ENCODE results near the gene CASK.
A peak's percentile ranks its signal among the peaks of the same experiment; 100 is the strongest.
"Not testable (repeated sequence)": the region's sequence is repeated elsewhere in the genome, so short reads cannot be mapped to it uniquely, and the experiment has no call there.

The CASK gene

DNA sequence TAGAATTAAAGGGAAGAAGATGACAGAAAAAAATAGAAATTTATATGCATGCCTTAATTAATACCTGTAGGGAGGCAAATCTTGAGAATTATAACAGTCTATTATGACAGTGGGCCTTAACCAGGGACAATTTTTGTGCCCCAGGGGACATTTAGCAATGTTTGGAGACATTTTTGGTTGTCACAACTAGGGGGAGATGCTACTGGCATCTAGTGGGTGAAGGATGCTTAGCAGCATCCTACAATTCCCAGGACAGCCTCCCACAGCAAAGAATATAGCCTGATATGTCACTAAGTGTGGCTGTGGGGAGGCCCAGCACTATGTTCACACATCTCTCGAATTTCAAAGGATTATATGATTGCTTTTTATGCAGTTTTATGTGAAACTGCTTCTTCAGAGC, 188.8 kb downstream of the CASK start:
- DNase-seq (ENCODE audit: low read depth), result no peak

DNA sequence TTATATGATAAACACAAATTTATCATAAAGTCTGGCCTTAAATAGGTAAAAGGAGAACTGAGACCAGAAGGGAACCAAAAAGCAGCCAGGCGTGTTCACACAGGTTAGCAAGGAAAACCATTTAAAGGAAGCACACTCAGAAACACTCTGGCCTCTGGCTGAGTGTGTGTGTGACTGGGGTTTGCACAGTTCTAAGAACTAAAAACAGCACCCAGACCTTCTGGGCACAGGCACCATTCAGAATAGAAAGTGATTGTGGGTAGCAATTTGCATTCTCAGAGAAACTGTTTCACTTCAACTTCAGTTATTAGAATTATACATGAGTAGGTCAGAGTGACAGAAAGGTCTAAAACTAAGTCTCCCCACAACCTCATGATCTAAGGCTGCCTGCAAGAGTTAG, 189.4 kb downstream of the CASK start:
- no peak for DNase-seq (ENCODE audit: low read depth)

DNA sequence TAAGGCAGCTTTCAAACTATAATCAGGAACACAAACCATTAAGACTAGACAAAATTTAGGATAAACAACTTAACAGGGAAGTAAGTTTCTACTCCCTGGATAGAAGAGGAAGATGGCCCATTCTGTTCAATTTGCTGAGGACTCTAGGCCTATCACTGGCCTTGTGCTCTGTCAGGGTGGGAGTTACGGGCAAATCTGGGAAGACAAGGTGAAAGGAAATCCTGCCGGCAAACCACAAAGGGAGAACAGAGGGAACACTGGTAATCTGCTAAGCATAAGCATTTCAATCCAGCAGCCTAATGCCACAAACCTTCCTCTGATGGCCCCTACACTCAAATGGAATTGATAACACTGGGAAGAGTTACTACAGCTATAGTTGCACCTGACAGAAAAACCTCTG, 191.1 kb downstream of the CASK start:
- DNase-seq (ENCODE audit: low read depth), result no peak

DNA sequence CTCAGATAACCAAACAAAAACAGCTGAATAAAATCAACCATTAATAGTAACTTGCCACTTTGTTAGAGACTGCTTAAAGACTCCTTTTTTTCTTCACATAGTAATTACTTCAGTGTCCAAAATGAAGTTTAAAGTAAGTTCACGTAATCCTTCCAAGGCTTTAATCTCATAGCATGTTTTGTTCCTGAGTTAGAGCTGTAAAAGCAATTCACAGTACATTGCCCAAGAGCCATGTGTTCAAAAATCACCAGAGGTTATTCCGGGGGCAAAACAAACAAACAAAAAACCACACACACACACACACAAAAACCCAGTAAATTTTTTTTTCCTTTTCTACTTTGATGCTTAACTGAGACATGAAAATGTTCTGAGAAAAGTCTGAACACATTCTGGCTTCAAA, 193.3 kb downstream of the CASK start:
- no peak for DNase-seq (ENCODE audit: low read depth)

DNA sequence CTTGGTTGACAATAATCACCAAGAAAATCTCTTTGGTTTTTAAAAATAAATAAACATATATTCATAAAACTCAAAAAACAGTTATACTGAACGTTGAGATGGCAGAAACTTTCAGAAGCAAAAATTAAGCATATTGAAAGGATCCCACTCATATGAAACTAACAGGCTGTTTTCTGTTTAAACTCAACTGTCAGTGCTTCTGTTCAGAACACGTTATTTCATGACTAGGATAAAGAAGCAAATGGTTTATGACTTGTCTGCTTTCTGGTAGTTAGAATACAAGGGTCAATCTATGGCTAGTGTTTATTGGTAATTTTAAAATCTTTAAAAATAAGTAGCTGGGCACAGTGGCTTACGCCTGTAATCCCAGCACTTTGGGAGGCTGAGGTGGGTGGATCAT, 195.2 kb downstream of the CASK start:
- no peak for DNase-seq (ENCODE audit: low read depth)

DNA sequence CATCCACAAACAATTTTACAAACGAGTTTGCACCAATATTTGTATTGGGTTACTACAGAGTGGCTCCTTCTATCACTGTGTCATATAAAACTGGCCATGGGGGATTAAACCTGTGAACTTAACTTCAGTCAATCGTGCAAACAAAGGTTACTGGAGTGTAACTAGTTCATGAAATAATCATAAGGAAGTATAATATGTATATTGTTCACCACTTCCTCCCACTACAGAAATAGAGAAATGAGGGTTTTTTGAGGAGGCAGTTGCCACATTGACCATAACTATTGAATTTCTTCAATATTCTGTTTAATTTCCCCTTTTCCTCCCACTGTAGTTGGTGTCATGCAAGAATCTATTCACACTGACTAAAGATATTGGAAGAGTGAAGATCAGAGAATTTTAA, 199.5 kb downstream of the CASK start, which contains the start of gene GPR82:
TSS of gene GPR82 (plus strand) at position 356 of the 400 bp plus-strand sequence. CDS start 2,846 bp downstream, outside the sequence.
- DNase-seq (ENCODE audit: low read depth), result no peak

DNA sequence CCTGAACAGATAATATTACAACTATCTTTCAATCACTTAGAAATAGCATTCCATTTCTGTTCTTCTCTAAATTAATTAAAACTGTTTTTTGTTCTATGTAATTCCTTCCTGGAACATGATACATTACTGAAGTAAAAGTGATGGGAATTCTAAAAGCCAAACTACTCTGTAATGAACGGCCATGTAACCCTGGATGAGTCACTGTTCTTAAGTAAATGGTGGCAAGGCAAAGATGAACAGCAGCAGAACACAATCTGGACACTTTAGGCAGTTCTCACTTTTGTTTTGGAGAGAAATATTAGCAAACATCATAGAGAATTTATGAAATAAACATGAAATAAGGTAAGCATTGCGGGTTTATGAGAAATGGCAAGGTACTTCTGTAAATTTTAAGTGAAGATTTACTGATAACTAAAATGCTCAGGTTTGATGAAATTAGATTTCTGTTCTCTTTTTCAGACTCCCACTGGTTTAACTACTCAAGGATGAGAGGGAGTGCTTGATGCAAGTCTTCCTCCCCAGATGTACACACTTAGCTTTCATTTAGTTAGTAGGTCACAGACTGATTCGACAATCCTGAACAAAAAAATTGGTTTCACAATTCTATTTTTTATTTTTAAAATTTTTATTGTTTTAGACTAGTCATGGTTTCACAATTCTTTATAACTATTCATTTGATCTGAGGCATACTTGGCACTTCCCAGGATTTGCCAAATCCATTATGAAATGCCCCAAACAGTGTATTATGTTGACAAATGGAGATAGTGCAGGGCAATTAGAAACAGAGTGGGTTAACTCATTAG, 200.3 kb downstream of the CASK start:
- DNase-seq (ENCODE audit: low read depth), result no peak

DNA sequence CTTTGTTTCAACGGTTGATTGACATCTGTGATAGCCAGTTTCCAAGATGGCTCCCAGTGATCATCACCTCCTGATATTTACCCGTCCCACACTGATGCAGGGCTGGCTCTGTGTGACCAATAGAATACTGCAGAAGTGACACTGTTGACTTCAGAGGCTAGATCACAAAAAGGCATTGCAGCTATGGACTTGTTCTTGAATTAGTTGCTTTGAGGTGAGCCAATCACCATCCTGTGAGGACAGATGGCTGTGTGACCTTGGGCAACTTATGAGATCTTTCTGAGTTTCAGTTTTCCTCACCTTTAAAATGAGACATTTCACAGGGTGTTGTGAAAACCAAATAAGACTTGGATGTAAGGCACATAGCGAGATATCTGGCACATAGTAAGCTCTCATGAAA, 201.1 kb downstream of the CASK start:
- DNase-seq (ENCODE audit: low read depth), result no peak

DNA sequence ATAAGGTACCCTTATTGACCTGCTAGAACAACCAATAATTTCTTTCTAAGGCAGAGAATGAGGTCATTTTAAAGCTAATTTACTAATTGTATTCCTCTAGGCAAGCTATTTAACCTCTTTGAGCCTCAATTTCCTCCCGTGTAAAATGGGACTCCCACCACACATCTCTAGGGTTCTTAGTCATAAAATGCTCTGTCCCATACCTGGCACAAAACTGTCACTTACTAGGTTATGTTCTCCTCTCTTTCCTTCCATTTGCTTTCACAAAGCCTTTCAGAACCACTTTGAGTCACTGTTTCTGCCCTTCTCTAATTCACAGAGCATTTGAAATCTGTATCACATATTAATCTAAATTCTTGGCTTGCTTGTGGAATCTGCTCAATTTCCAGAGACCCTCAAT, 201.8 kb downstream of the CASK start:
- no peak for DNase-seq (ENCODE audit: low read depth)

DNA sequence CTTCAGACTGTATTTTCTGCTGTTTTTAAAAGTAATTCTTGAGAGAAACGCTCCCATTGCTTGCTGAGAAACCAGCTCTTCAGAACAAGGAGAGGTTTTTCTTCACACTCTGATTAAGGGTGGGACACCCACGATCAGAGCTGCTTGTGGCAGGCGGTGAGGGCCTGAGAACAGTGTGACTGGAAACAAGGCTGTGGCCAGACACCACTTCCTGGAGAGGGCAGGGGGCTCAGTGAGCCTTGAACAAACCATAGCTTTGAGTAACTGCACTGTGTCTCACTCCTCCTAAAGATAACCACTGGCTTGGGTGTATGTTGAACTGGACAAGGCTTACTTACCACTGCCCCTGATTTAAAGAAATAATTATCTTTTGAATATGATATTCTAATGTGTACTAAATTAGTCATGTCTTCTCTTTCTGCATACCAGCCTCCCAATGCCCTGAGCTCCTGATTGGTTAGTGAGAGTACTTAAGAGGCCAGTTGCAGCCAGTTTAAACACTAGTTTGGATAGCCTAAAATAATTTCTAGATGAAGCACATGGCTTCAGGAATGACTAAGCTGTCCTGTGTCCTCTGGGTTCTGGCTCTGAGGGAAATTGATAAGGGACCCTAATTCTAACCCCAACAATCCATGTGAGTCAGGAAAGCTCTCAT, 203.1 kb downstream of the CASK start:
- DNase-seq (ENCODE audit: low read depth), result peak; percentile 28

DNA sequence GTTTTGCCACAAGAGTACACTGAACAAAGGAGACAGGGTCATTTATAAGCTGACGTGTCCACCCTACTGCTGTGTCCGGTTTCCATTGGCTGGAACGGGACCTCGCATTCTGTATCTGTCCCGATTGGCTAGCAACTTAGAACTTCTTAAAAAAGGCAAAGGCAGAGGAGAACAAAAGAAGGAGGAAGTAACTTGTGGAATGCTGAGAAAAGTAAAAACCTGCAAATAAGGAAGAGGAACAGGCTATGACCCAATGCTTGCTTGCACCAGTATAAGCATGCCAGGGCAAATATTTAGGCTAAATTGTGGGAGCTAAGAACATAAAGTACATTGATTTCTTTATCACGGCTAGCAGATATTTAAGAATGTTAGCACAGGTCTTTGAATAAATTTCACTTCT, 203.7 kb downstream of the CASK start:
- not testable (repeated sequence) for DNase-seq (ENCODE audit: low read depth)

DNA sequence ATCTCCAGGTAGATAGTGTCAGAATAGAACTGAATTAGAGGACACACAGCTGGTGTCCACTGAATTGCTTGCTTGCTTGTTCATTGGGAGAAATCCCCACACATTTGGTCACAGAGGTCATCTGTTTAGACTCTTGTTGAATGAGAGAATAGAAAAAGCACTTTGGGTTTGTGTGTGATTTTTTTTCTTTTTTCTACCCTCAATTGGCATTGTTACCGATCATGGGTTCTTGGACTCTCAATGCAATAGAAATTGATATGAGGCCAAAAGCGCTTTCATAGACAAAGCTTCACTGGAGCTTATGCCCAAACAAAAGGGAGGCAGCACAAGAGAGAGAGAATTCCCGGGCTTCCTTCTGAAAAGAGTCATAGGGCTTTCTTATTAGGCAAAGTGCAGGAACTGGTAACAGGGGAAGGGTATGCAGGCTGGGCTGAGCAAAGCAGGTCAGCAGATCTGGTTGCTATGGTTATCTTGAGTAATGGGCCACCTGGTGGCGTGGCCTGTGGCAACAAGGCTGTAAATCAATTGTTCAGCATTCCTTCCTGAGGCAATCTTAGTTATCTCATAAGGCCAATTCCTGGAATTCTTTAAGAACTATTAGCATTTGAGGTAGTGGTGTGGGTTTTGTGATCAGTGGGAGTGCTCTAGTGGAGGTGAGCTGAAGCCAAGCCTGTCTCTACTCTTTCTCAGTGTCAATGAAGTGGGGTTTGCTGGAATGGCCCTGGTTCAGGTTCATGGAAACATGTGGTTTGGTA, 204.7 kb downstream of the CASK start:
- DNase-seq (ENCODE audit: low read depth), result no peak

DNA sequence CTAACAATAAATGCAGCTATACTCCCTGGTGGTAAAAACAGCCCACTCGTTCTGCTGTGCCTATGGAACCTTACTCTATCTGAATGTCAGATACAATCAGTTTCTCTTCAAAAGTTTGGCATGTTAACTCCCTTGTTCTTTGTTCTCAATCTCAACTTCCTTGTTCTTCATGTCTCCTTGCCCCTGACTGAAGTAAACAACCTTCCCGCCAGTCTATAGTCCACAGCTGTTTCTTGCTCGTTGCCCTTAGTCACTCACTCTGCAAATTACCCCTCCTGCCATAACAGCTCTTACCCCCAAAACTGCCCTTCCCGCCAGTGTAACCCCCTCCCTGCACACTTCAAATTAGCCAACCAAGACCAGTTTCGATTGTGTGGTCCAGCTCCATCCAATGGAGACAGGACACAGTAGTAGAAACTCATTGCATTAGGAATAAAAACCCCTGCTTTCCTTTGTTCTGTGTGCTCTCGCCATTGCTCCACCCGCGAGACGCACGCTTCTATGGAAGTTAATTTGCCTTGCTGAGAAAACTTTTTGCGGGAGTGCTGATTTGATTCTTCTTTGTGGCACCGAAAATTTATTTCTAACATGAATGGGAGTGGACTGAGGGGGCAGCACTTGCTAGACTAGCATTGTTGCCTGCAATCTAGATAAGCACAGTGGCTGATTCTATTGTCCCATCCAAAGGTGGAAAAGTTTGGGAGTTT, 206.4 kb downstream of the CASK start:
- DNase-seq (ENCODE audit: low read depth), result no peak

DNA sequence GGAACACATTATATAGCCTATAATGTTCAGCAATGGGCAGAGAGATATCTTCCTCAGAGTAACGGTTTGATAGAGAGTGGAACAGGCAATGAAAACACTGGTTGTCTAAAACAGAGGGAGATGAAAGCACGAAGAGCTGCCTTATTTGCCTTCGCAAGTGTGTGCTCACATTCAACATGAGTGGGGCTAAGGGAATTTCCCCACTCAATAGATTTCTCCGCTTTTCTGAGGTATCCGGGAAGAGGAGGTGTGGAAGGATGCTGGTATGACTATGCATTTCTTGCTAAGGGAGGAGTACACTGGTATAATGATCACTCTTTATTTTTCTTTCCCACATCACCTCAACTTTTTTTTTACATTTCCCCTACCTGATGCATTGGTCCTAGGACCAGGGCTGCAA, 207.1 kb downstream of the CASK start:
- no peak for DNase-seq (ENCODE audit: low read depth)

DNA sequence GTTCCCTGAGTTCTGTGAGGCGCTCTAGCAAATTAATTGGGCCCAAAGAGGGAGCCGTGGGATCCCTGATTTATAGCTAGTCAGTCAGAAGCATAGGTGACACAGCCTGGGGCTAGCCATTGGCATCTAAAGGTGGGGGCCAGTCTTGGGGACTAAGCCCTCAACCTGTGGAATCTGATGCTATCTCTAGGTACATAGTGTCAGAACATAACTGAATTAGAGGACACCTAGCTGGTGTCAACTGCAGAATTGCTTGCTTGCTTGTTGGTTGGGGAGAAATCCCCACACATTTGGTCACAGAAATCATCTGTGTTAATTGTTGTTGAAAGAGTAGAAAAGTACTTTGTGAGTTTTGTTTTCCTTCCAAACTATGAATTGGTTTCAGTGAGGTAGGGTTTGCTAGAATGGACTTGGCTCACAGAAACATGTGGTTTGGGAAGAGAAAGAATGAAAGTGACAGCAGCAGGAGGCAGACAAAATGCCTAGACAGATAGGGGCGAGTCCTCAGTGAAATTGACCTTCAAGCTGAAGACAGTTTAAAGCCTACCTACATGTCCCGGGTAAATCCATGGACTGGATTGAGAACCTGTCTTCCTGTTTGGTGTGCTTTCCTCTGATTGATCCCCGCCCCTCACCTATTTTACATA, 212.2 kb downstream of the CASK start:
- DNase-seq (ENCODE audit: low read depth), result no peak

DNA sequence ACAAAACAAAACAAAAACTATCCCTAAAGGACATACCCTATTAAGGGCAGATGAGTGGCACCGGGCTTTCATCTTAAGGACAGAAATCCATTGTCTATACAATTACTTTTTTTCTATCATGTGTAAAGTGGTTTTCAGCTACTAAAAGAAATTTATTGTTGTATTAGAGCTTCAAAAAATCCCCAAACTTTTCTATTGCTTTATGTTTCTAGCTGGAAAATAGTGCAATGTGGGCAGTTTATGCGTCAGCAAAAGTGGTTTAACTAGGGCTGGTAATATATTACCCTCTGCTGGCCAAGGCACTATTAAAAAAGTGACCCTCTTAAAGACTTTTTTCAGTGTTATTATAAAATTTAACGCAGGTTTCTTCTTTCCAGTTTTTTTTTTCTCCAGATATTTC, 214.9 kb downstream of the CASK start:
- no peak for DNase-seq (ENCODE audit: low read depth)

DNA sequence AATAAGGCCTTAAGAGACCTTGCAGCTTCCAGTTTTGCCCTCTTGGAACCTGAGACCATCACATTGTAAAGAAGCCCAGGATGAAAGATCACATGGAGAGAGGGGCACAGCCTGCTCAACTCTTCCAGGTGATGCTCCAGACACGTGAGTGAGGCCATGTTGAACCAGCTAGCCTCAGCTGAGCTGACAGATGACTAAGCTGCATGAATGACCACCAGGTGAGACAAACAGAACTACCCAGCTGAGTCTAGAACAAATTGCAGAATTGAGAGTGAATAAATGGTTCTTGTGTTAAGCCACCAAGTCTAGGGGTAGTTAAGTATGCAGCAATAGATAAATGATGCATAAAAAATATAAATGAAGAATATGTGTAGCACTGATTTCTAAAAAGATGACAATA, 216.1 kb downstream of the CASK start:
- no peak for DNase-seq (ENCODE audit: low read depth)

DNA sequence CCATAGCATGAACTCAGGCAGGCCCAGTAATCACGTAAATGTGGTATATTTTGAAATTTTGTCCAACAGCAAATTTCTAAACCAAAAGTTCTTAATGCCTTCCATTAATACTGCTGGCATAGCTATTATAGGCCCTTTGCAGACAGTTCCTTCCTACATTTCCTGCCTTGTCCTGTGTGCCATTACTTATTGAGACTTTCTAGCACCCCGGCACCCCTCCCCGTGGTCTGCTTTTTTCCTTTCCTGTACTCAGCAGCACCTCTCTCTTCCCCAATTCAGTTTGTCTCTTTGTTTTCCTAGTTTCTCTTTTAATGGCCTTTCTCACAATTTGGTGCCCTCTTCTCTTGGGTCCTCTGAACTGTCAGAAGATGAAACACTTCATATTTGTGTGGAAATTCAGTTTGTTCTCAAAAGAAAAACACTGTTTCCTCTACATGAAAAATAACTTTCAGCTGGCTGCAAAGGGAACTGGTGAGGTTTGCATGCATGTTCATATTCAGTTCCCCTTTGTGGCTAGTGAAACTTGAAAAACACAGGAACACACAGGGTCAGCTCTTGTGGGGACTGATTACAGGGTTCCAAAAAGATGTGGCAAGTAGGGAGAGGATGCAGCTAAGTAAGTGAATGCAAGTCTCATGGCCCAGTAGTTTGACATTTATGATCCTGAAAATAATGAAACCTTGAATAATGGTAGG, 217.5 kb downstream of the CASK start:
- no peak for DNase-seq (ENCODE audit: low read depth)

DNA sequence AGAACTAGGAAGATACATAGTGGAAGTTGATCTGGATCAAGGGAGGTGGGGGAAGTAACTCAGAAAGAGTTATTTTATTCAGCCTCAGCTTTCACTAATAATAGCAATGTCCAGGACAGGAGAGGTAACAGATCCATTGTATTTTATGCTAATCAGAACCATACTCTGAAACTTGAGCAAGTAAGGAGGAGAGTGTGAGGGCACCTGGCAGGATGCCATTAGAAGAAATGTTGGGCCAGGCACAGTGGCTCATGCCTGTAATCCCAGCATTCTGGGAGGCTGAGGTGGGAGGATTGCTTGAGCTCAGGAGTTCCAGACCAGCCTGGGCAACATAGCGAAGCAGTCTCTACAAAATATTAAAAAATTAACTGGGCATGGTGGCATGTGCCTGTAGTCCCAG, 218.3 kb downstream of the CASK start:
- DNase-seq (ENCODE audit: low read depth), result no peak

DNA sequence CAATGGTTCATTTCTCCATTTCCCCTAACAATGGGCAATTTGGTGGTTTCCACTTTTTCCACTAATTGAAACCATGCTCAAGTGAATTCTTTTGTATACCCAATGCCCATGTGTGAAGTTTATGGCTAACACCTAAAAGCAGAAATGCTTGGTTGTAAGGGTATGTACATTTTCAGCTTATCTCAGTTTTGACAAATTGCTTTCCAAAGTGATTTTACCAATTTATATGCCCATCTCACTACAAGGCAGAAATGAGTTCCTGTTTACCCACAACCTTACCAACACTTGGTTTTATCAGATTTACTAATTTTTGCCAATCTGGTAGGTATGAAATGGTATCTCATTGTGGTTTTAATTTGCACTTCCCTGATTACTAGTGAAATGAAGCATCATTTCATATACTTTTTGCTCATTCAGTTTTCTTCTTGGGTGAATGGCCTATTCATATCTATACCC, 219.8 kb downstream of the CASK start:
- DNase-seq (ENCODE audit: low read depth), result no peak

DNA sequence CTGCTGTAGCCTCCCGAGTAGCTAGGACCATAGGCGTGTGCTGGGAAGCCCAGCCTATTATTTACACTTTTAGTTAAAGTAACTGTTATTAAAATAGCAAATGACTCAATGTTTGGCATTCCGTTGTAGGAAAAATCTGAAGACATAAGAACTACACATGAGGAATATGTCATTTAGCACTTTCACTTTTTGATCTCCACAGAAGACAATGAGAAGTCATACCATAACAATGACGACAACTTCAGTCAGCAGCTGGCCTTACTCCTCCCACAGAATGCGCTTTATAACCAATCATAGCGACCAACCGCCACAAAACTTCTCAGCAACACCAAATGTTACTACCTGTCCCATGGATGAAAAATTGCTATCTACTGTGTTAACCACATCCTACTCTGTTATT, 227.9 kb downstream of the CASK start:
- no peak for DNase-seq (ENCODE audit: low read depth)

Data from activated T-cell treated with anti-CD3 and anti-CD28 coated beads for 48 hours (primary cell).